Natural killer cell (primary cell): ENCODE data around the gene PRDM16. TPM values are rescaled to one million over a fixed set of nuclear protein-coding genes. Genes with fewer than 3 reads are reported as not detected.
A peak's percentile ranks its signal among the peaks of the same experiment; 100 is the strongest.

ENCODE experiments used
- ATAC-seq, 3 donors: fragments of 150-1000 bp in 2 of 3; fragments of 200-7000 bp in 1 of 3; cut with Tn5 transposase; 1 replicate in 1 of 3; 2 replicates in 2 of 3; pipeline ENCODE4 v1.10.0; 2021; ENCODE audit warnings: mild to moderate bottlenecking in 2 of 3, moderate library complexity in 2 of 3
- DNase-seq, 2 donors: peaks; one replicate each; pipeline versions ENCODE4 v3.0.0 to v3.0.0-alpha.2; 2013 to 2021; ENCODE audit warnings: mixed read lengths in 1 of 2
- H3K27ac ChIP-seq: one replicate; pipeline ENCODE4 v1.5.1; 2013; ENCODE audit warnings: mild to moderate bottlenecking, low read length
- H3K27me3 ChIP-seq: one replicate; pipeline ENCODE4 v1.6.1; 2013; ENCODE audit warnings: low read length; ENCODE audit not compliant: control insufficient read depth, insufficient read depth
- H3K36me3 ChIP-seq: one replicate; pipeline ENCODE4 v1.6.1; 2013; ENCODE audit warnings: low read length; ENCODE audit not compliant: control insufficient read depth, insufficient read depth
- H3K4me1 ChIP-seq: one replicate; pipeline ENCODE4 v1.6.1; 2013; ENCODE audit warnings: low read length; ENCODE audit not compliant: control insufficient read depth, insufficient read depth
- H3K4me3 ChIP-seq: one replicate; pipeline ENCODE4 v1.5.1; 2013; ENCODE audit warnings: low read length
- H3K9me3 ChIP-seq: one replicate; pipeline ENCODE4 v1.6.1; 2013; ENCODE audit warnings: low read length; ENCODE audit not compliant: control insufficient read depth, insufficient read depth
- H3K27ac Mint-ChIP-seq, 2 donors: one replicate each; pipeline ENCODE4 v1.8.0; 2022; ENCODE audit warnings: mild to moderate bottlenecking in 2 of 2, mixed read lengths in 2 of 2, moderate library complexity in 1 of 2
- H3K27me3 Mint-ChIP-seq, 2 donors: one replicate each; pipeline ENCODE4 v1.8.0; 2022; ENCODE audit warnings: low read depth in 2 of 2, mixed read lengths in 2 of 2
- H3K36me3 Mint-ChIP-seq: one replicate; pipeline ENCODE4 v1.8.0; 2022; ENCODE audit warnings: mixed read lengths
- H3K4me1 Mint-ChIP-seq, 2 donors: one replicate each; pipeline ENCODE4 v1.8.0; 2022; ENCODE audit warnings: mixed read lengths in 2 of 2
- H3K4me3 Mint-ChIP-seq: one replicate; pipeline ENCODE4 v1.8.0; 2022; ENCODE audit warnings: mild to moderate bottlenecking, moderate library complexity, mixed read lengths
- H3K9me3 Mint-ChIP-seq, 2 donors: one replicate each; pipeline ENCODE4 v1.8.0; 2022; ENCODE audit warnings: mixed read lengths in 2 of 2
- CTCF ChIP-seq: fragments of 200-600 bp; IDR thresholded peaks from one replicate; pipeline ENCODE4 v1.8.0; 2022; ENCODE audit warnings: antibody characterized with exemption
- WGBS: methylation state at CpG from one replicate; pipeline ENCODE4 v1.1.7; 2013; ENCODE audit warnings: missing lambda C conversion rate; ENCODE audit not compliant: insufficient coverage; 5-methylcytosine and 5-hydroxymethylcytosine counted together
- intact Hi-C: fragments of 100-400 bp; cut with micrococcal nuclease; formaldehyde crosslinking; loops from one replicate; pipeline ENCODE4 v1.14.2; 2022
- total RNA-seq, 4 donors: library from RNA; stranded (reverse); fragments of 120-200 nt in 1 of 4; gene quantifications; one replicate each; pipeline versions ENCODE4 v1.2.3 to v1.2.4, GENCODE V29; 2013 to 2022

PRDM16 gene
- total RNA-seq, 3 donors from 2014 or later (not counting 1 experiment from before 2014, with no cell fraction given) = 0.25 to 0.64 TPM; not detected in 1

GRCh38 chr1:3103967-3104677, 35.1 kb downstream of the PRDM16 start:
- DNase-seq (no peak), ATAC-seq (no peak)
- Histone ChIP-seq H3K27me3 (no peaks in the 10 kb centered on the region), H3K4me3 (no peak overlapping the region), H3K9me3 (no peaks in the 10 kb centered on the region), H3K4me1 (no peaks in the 10 kb centered on the region), H3K27ac (no peak overlapping the region), H3K36me3 (no peaks in the 10 kb centered on the region)
- TF ChIP-seq CTCF = no peak
- Mint-ChIP-seq H3K36me3 (no peaks in the 10 kb centered on the region), H3K9me3 (no peaks in the 10 kb centered on the region), H3K27me3 (no peaks in the 10 kb centered on the region), H3K4me1 (no peaks in the 10 kb centered on the region), H3K27ac (no peak overlapping the region), H3K4me3 (no peak overlapping the region)
- intact Hi-C loops = no loop called here
- WGBS = 88% methylated on average over 16 of the region's 16 CpGs

- Histone ChIP-seq H3K27ac (no peak overlapping the region), H3K4me1 (no peaks in the 10 kb centered on the region), H3K4me3 (no peak overlapping the region), H3K27me3 (no peaks in the 10 kb centered on the region), H3K9me3 (no peaks in the 10 kb centered on the region), H3K36me3 (no peaks in the 10 kb centered on the region)
- no peaks in the 10 kb centered on the region for H3K9me3 Mint-ChIP-seq
- no peaks in the 10 kb centered on the region for H3K27me3 Mint-ChIP-seq
- no peaks in the 10 kb centered on the region for H3K4me1 Mint-ChIP-seq
- ATAC-seq (peak in 1 of 3 donors; percentile 15), DNase-seq (no peak)
- WGBS = 88% methylated on average over 24 of the region's 24 CpGs
- TF ChIP-seq CTCF = no peak
- H3K4me3 Mint-ChIP-seq = no peak overlapping the region
- no peaks in the 10 kb centered on the region for H3K36me3 Mint-ChIP-seq
- no peak overlapping the region for H3K27ac Mint-ChIP-seq
- intact Hi-C loops = no loop called here
These were observed 36.3 kb downstream of the PRDM16 start for GRCh38 chr1:3105167-3105863.

- no peak for ATAC-seq
- no peaks in the 10 kb centered on the region for H3K36me3 Mint-ChIP-seq
- 88% methylated on average over 8 of the region's 8 CpGs for WGBS
These were observed 37.2 kb downstream of the PRDM16 start for GRCh38 chr1:3106216-3106615.

More at GRCh38 chr1:3106216-3106615, 37.2 kb downstream of the PRDM16 start:
- Mint-ChIP-seq H3K4me1 (no peaks in the 10 kb centered on the region), H3K27ac (no peak overlapping the region), H3K27me3 (no peaks in the 10 kb centered on the region), H3K9me3 (no peaks in the 10 kb centered on the region), H3K4me3 (no peak overlapping the region)
- Histone ChIP-seq H3K27ac (no peak overlapping the region), H3K27me3 (no peaks in the 10 kb centered on the region), H3K36me3 (no peaks in the 10 kb centered on the region), H3K9me3 (no peaks in the 10 kb centered on the region), H3K4me1 (no peaks in the 10 kb centered on the region), H3K4me3 (no peak overlapping the region)
- no peak for DNase-seq
- intact Hi-C loops = no loop called here
- no peak for TF ChIP-seq CTCF
